ENCODE data around the gene TMEM50B. TPM values are rescaled to one million over a fixed set of nuclear protein-coding genes. Genes with fewer than 3 reads are reported as not detected.
"Not testable (repeated sequence)": the region's sequence is repeated elsewhere in the genome, so short reads cannot be mapped to it uniquely, and the experiment has no call there.

TMEM50B gene
- polyA plus RNA-seq, 3 donors = 33.8 to 43.0 (median 38.2) TPM

- no peak overlapping the region for H3K27ac Mint-ChIP-seq
- Histone ChIP-seq H3K9ac (ENCODE audit: insufficient read depth, low read length, poor library complexity, severe bottlenecking) (no peak overlapping the region), H2AFZ (ENCODE audit: insufficient read depth, low read depth, low read length, poor library complexity, severe bottlenecking) (no peak overlapping the region), H3K27ac (ENCODE audit: low read depth in 1 of 2, low read length in 2 of 2) (no peak overlapping the region), H3K4me3 (replicated peaks in 1 of 3; ENCODE audit: low read depth in 2 of 3, low read length in 3 of 3) (no peak overlapping the region), H3K4me1 (ENCODE audit: control insufficient read depth in 1 of 2, insufficient read depth in 2 of 2, low read length in 2 of 2) (no peaks in the 10 kb centered on the region), H3K27me3 (ENCODE audit: control insufficient read depth in 2 of 2, insufficient read depth in 2 of 2, low read length in 2 of 2) (no peaks in the 10 kb centered on the region), H3K79me2 (ENCODE audit: insufficient read depth, low read length) (no peaks in the 10 kb centered on the region), H3K9me3 (replicated peaks in 1 of 2; ENCODE audit: control insufficient read depth in 1 of 2, insufficient read depth in 1 of 2, low read length in 2 of 2) (no peaks in the 10 kb centered on the region), H3K4me2 (replicated peaks; ENCODE audit: extremely low read depth, low read length, poor library complexity, severe bottlenecking) (no peak overlapping the region), H4K20me1 (ENCODE audit: insufficient read depth, low read length) (no peaks in the 10 kb centered on the region), H3K36me3 (replicated peaks in 1 of 2; ENCODE audit: control insufficient read depth in 1 of 2, insufficient read depth in 2 of 2, low read length in 2 of 2) (peaks cover 58 to 98% of the 10 kb centered on the region in 2 donors)
- peaks cover 3% of the 10 kb centered on the region for H3K4me1 Mint-ChIP-seq
- H3K4me3 Mint-ChIP-seq = no peak overlapping the region
- H3K9me3 Mint-ChIP-seq = peaks cover 0 to 3% (median 0%) of the 10 kb centered on the region in 7 donors
- TF ChIP-seq CTCF (IDR thresholded peaks at IDR 0.05) = no peak
- H3K27me3 Mint-ChIP-seq (ENCODE audit: low read depth in 3 of 3) = no peaks in the 10 kb centered on the region
- intact Hi-C loops (cut with micrococcal nuclease) = no loop called here
- 95% methylated on average over 3 of the region's 4 CpGs for WGBS (ENCODE audit: insufficient coverage)
- H3K36me3 Mint-ChIP-seq = peaks cover 69 to 83% of the 10 kb centered on the region in 2 donors
- DNase-seq = no peak
Measured at GRCh38 chr21:33511639-33512038, 31.9 kb upstream of the TMEM50B start.

GRCh38 chr21:33510826-33511225, 31.1 kb upstream of the TMEM50B start:
- Mint-ChIP-seq H3K4me1 (peaks cover 3% of the 10 kb centered on the region), H3K9me3 (peaks cover 0 to 3% (median 0%) of the 10 kb centered on the region in 7 donors), H3K27me3 (ENCODE audit: low read depth in 3 of 3) (no peaks in the 10 kb centered on the region), H3K27ac (no peak overlapping the region), H3K36me3 (peaks cover 69 to 84% of the 10 kb centered on the region in 2 donors), H3K4me3 (no peak overlapping the region)
- no peaks in the 10 kb centered on the region for H3K9me3 ChIP-seq (replicated peaks in 1 of 2; ENCODE audit: control insufficient read depth in 1 of 2, insufficient read depth in 1 of 2, low read length in 2 of 2)
- DNase-seq = no peak
- H2AFZ ChIP-seq (ENCODE audit: insufficient read depth, low read depth, low read length, poor library complexity, severe bottlenecking) = no peak overlapping the region
- H3K27ac ChIP-seq (ENCODE audit: low read depth in 1 of 2, low read length in 2 of 2) = no peak overlapping the region
- H4K20me1 ChIP-seq (ENCODE audit: insufficient read depth, low read length) = no peaks in the 10 kb centered on the region
- H3K4me3 ChIP-seq (replicated peaks in 1 of 3; ENCODE audit: low read depth in 2 of 3, low read length in 3 of 3) = no peak overlapping the region
- intact Hi-C loops (cut with micrococcal nuclease) = no loop called here
- H3K4me2 ChIP-seq (replicated peaks; ENCODE audit: extremely low read depth, low read length, poor library complexity, severe bottlenecking) = no peak overlapping the region
- H3K36me3 ChIP-seq (replicated peaks in 1 of 2; ENCODE audit: control insufficient read depth in 1 of 2, insufficient read depth in 2 of 2, low read length in 2 of 2) = peaks cover 54 to 96% of the 10 kb centered on the region in 2 donors
- WGBS (ENCODE audit: insufficient coverage) = 100% methylated on average over 4 of the region's 8 CpGs
- no peaks in the 10 kb centered on the region for H3K4me1 ChIP-seq (ENCODE audit: control insufficient read depth in 1 of 2, insufficient read depth in 2 of 2, low read length in 2 of 2)
- H3K79me2 ChIP-seq (ENCODE audit: insufficient read depth, low read length) = no peaks in the 10 kb centered on the region
- H3K9ac ChIP-seq (ENCODE audit: insufficient read depth, low read length, poor library complexity, severe bottlenecking) = no peak overlapping the region
- H3K27me3 ChIP-seq (ENCODE audit: control insufficient read depth in 2 of 2, insufficient read depth in 2 of 2, low read length in 2 of 2) = no peaks in the 10 kb centered on the region
- no peak for TF ChIP-seq CTCF (IDR thresholded peaks at IDR 0.05)

GRCh38 chr21:33507003-33507402, 27.2 kb upstream of the TMEM50B start:
- H3K9me3 ChIP-seq (replicated peaks in 1 of 2; ENCODE audit: control insufficient read depth in 1 of 2, insufficient read depth in 1 of 2, low read length in 2 of 2); H3K27me3 Mint-ChIP-seq (ENCODE audit: low read depth in 3 of 3); H3K9ac ChIP-seq (ENCODE audit: insufficient read depth, low read length, poor library complexity, severe bottlenecking); H3K27ac ChIP-seq (ENCODE audit: low read depth in 1 of 2, low read length in 2 of 2); H3K79me2 ChIP-seq (ENCODE audit: insufficient read depth, low read length); H3K27ac Mint-ChIP-seq; H3K9me3 Mint-ChIP-seq; H3K27me3 ChIP-seq (ENCODE audit: control insufficient read depth in 2 of 2, insufficient read depth in 2 of 2, low read length in 2 of 2); H3K4me3 Mint-ChIP-seq; DNase-seq; intact Hi-C loops (cut with micrococcal nuclease); H3K4me2 ChIP-seq (replicated peaks; ENCODE audit: extremely low read depth, low read length, poor library complexity, severe bottlenecking); H3K4me1 Mint-ChIP-seq; H3K4me3 ChIP-seq (replicated peaks in 1 of 3; ENCODE audit: low read depth in 2 of 3, low read length in 3 of 3); H4K20me1 ChIP-seq (ENCODE audit: insufficient read depth, low read length); H2AFZ ChIP-seq (ENCODE audit: insufficient read depth, low read depth, low read length, poor library complexity, severe bottlenecking); H3K4me1 ChIP-seq (ENCODE audit: control insufficient read depth in 1 of 2, insufficient read depth in 2 of 2, low read length in 2 of 2): not testable (repeated sequence)
- H3K36me3 ChIP-seq (replicated peaks in 1 of 2; ENCODE audit: control insufficient read depth in 1 of 2, insufficient read depth in 2 of 2, low read length in 2 of 2) = peaks cover 42 to 92% of the 10 kb centered on the region in 2 donors
- peaks cover 76 to 87% of the 10 kb centered on the region in 2 donors for H3K36me3 Mint-ChIP-seq
- WGBS (ENCODE audit: insufficient coverage) = no CpG with 5 or more reads among the region's 1 CpG
